Epithelial cell of proximal tubule (primary cell): ENCODE data around the gene S100A7A. TPM values are rescaled to one million over a fixed set of nuclear protein-coding genes. Genes with fewer than 3 reads are reported as not detected.

ENCODE experiments used
- DNase-seq: peaks from one replicate; pipeline ENCODE4 v3.0.0-alpha.2; 2011; ENCODE audit warnings: low read depth
- H3K4me3 ChIP-seq: 2 replicates; pipeline ENCODE4 v1.5.1; 2011; ENCODE audit warnings: low read depth, mild to moderate bottlenecking, low read length
- CTCF ChIP-seq: conservative IDR thresholded peaks from 2 replicates; pipeline ENCODE4 v1.5.1; 2012; ENCODE audit warnings: low read depth, mild to moderate bottlenecking, low read length
- total RNA-seq: library from RNA; depleted of rRNA; stranded (reverse); fragments of >200 nt; gene quantifications from 2 replicates; pipeline ENCODE4 v1.2.3, GENCODE V29; 2015

The S100A7A gene
- total RNA-seq, 1 donor from 2014 or later: not detected

GRCh38 chr1:153428791-153429190 is 12.5 kb downstream of the S100A7A start:
- TF ChIP-seq CTCF: no peak
- no peak overlapping the region for H3K4me3 ChIP-seq
- no peak for DNase-seq

- DNase-seq: no peak
- H3K4me3 ChIP-seq: no peak overlapping the region
- TF ChIP-seq CTCF: no peak
Measured at GRCh38 chr1:153429266-153430165, 13.2 kb downstream of the S100A7A start.

- TF ChIP-seq CTCF: no peak
- H3K4me3 ChIP-seq: no peak overlapping the region
- no peak for DNase-seq
Measured at GRCh38 chr1:153430166-153430553, 13.8 kb downstream of the S100A7A start.

GRCh38 chr1:153430561-153430960 is 14.2 kb downstream of the S100A7A start:
- DNase-seq: no peak
- TF ChIP-seq CTCF: no peak
- no peak overlapping the region for H3K4me3 ChIP-seq

- no peak overlapping the region for H3K4me3 ChIP-seq
- TF ChIP-seq CTCF: no peak
- no peak for DNase-seq
Measured at GRCh38 chr1:153431002-153431401, 14.7 kb downstream of the S100A7A start.

GRCh38 chr1:153431427-153431826 is 15.1 kb downstream of the S100A7A start:
- no peak for TF ChIP-seq CTCF
- no peak overlapping the region for H3K4me3 ChIP-seq
- DNase-seq: no peak

GRCh38 chr1:153431928-153432327 is 15.6 kb downstream of the S100A7A start:
- DNase-seq: no peak
- TF ChIP-seq CTCF: no peak
- H3K4me3 ChIP-seq: no peak overlapping the region
